Inflammatory macrophage treated with lipopolysaccharide for 1 hour (primary cell): ENCODE measurements around the gene SPATA21.

Source experiments
- DNase-seq, 2 donors: peaks; one replicate each; pipeline ENCODE4 v3.0.0-alpha.2; 2020 to 2022

The SPATA21 gene

DNA sequence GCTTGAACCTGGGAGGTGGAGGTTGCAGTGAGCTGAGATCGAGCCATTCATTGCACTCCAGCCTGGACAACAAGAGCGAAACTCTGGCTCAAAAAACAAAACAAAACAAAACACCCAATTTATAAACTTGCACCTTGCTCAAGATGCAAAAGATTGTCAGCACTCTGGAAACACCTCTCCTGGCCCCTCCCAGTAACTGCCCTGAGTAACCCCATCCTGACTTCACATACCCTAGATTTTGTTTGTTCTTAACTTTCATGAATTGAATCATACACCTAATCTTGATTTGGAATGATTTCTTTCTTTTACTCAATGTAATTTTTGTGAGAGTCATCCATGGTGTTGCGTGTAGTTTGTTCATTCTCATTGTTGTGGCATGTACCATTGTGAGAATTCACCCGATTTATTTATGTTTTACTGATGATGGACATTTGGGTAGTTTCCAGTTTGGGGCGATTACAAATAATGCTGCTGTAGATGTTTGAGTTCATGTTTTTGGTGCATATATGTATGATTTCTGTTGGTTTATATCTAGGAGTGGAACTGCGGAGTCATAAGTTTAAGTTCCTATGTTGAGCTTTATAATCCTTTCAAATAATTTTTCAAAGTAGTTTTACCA lies 13.7 kb upstream of the SPATA21 start:
- DNase-seq = no peak

DNA sequence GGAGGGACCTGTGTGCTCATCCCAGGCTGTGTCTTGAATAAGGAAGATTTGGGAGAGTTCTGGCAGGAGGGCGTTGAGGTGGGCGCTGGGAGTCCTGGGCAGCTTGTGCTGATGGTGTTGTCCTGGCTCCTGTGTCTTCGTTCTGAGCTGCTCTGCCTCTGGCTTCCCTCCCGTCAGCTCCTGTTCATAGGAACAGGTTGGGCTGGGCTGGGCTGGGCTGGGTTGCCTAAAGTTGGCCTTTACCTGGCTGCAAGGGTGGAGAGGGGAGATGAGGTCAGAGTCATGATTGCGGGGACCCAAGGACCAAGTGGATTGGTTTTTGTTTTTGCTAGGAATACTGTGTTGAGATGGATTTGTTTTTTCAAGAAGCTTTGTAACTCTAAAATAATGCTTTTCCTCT lies 12.4 kb upstream of the SPATA21 start:
- no peak for DNase-seq

DNA sequence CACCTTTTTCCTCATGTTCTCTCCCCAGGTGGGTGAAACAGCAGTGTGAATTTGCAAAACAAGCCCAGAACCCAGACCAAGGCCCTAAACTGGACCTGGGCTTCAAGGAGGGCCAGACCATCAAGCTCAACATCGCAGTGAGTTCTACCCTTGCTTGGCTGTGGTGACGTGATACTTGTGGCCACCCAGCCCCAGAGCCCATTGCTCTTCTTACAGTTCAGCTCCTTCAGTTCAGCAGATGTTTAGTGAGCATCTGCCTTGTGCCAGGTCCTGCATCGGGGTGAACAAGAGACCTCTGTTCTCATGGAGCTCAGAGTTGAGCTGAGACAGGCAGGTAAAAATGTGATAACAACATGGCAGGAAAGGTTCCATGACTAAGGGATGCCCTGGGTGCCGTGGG lies 11.8 kb upstream of the SPATA21 start:
- no peak for DNase-seq

DNA sequence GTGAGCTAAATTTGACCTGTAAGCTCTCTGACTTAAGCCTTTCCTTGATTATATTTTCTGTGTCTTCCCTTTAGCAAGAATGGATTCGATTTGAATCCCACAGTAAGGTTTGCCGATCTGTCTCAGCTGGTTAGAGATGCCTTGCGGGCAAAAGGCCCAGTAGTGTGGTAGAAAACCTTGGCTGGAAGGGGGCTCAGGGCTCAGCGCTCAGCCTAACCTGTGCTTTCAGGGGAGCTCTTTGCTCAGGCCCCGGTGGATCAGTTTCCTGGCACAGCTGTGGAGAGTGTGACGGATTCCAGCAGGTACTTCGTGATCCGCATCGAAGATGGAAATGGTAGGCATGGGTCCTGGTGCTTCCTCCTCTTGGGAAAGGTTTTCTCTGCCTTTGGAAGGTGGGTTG lies 10.4 kb upstream of the SPATA21 start:
- no peak for DNase-seq

DNA sequence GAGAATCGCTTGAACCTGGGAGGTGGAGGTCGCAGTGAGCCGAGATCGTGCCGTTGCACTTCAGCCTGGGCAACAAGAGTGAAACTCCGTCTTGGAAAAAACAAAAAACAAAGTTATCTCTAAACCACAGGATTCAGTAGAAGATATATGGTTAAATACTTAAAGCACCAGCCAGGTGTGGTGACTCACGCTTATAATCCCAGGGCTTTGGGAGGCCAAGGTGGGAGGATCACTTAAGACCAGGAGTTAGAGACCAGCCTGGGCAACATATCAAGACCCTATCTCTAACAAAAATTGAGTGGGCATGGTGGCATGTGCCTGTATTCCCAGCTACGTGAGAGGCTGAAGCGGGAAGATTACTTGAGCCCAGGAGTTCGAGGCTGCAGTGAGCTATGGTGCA lies 8.9 kb upstream of the SPATA21 start:
- no peak for DNase-seq

DNA sequence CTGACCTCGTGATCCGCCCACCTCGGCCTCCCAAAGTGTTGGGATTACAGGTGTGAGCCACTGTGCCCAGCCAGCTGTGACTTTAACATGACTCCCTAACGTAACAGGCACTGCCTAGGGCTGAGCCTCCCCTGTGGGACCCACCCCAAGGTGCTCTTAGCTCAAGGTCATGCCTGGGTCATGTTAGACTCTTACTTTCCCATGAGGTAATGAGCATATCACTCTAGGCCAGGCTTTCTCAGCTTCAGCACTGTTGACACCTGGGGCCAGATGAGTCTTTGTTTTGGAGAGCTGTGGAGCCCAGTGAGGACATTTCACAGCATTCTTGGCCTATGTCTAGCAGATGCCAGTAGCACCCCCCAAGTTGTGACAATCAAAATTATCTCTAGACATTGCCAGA lies 7.8 kb upstream of the SPATA21 start:
- no peak for DNase-seq

DNA sequence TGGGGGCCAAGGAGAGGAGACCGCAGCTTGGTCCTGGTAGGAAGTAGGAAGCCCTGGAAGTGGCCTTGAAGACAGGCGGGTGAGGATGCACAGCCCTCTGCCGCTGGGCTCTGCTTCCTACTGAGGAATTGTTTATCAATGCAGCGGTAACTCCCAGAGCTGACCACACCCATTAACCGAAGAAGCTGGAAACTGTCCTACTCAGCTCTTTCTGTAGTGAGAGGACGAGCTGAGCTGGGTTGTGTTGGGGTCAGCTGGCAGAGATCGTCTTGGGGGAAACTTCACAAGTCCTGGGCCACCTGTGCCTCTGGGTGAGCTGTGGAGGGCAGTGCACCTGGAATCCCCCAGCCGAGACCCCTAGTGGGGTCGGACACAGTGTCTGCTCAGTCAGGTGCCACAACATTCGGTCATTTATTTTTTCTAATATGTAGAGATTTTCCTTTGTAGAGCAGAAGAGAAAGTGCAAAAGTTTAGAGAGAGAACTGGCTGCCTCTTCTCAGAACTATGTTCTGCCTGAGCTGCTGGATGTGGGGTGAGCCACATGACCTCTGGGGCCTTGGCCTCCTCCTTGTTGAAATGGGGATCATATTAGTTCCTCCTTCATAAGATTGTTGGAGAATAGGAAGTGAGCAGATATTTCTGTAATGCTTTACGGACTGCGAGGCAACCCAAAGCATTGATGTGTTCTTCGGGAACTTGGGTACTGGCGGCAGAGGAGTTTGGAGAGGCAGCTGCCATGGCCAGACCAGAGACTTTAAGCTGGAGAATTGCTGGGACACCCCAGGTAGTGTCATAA lies 6.9 kb upstream of the SPATA21 start:
- DNase-seq = peak; percentile 79

DNA sequence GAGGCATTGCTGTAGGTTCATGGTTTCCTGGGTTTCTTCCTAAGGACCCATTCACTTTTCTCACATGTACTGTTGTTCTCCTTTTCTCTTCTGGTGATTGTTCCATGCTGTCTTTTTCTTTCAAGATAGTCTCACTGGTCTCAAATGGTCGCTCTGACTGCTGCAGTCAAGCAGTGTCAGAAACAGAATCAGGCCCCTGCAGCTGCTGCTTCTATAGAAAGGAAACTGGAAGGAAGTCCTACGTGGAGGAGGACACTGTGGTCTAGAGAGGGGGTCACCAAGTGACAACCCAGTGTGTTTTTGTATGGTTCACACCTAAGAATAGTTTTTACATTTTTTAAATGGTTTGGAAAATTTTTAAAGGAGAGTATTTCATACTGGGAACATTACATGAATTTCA lies 5.7 kb upstream of the SPATA21 start:
- DNase-seq = peak in 1 of 2 donors; percentile 20

DNA sequence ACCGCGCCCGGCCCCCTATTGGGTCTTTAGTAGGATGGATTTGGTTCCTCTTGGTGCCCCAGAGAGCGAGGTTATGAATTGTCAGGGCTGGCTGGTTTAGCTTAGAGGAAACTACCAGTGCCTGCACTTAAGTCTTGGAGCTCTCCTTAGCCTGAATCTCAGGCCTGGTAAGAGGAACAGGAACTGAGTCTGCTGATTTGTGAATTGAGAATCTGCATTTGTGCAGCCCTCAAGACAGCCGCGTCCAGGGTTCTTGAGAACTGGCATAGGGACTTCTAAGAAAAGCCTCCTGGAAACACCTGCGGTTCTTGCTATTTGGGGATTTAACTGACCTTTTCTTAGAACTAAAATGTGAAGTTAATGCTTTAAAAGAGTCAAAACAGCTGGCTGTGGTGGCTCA lies 5.0 kb upstream of the SPATA21 start:
- peak; percentile 59 to 67 for DNase-seq

DNA sequence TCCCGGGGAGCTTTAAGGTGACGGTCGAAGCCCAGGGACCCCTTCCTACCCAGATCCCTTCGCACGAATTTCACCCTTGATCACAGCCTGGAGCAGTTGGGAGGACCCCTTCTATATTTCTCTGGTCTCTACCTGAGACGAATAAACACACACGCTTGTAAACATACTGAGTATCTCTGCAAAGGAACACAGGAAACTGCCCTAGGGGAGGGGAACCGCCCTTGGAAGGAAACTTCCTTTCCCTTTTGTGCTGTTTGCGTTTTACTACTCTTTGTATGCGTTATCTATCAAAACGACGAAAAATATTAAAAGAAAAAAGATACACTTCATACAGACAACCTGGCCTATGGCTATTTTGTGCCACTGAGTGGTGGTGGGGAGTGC lies 4.0 kb upstream of the SPATA21 start:
- no peak for DNase-seq

DNA sequence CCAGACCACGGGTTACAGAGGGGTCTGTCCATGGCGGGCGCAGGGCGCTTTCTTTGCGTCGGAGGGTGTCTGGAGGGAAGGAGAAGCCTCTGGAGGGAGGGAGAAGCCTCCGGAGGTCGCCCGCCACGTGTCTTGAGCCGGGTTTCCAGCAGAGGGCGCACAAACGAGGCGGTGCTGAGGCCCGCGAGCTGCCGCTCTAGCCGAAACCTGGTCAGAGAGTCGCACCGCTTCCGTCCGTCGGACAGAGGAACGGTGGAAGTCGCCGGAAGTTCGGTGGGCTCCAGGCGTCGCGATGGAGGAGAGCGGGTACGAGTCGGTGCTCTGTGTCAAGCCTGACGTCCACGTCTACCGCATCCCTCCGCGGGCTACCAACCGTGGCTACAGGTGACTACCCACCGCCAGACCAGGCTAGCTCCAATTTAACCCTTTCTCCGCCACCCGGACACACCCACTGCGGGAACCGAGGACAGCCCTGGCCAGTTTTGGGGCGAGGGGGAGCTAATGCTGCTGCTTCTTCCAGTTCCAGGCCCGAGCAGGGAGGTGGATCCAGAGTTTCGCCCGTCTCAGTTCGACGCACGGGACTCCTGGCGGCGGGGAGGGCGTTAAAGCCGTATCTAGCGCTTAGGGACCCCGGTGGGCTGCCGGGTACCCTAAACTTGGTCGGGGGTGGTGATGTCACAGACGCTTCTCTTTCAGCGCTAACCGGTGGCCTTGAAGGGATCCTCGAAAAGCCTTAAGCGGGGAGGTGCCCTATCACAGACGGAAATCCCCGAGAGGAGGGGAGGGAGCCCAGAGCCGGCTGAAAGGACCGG lies 3.5 kb upstream of the SPATA21 start, which contains the start of gene NECAP2:
TSS of gene NECAP2 (plus strand) at position 255 of the 812 bp plus-strand sequence. CDS start at position 293, 38 bp downstream.
- DNase-seq = peak; percentile 85 to 98

DNA sequence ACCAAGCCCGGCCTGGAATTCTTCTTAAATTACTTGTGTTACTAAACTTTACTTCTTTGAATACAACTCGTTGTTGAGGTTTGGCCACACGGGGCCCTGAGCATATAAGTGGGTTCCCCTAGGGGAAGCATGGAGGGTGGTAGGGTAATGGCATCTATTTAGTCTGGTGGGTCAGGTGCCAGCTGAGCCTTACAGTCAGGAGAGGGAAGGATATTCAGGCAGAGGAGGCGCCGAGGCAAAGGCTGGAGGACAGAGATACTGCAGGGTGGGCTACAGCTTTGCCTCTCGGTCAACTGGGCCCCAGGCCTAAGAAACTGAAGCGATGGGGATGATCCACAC lies 2.9 kb upstream of the SPATA21 start:
- peak in 1 of 2 donors; percentile 7 for DNase-seq

DNA sequence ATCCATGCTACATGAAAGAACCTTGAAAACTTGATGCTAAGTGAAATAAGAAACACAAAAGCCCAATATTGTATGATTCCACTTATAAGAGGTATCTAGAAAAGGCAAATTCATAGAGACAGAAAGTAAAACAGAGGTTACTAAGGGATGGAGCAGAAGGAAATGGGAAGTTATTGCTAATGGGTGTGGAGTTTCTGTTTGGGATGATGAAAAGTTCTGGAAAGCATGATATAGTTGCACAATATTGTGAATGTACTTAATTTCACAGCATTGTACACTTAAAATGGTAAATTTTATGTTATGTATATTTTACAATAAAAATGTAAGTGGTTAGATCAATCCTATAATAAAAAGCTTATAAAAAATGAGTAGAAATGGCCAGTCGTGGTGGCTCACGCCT lies 1.7 kb upstream of the SPATA21 start:
- DNase-seq = peak; percentile 80 to 82

DNA sequence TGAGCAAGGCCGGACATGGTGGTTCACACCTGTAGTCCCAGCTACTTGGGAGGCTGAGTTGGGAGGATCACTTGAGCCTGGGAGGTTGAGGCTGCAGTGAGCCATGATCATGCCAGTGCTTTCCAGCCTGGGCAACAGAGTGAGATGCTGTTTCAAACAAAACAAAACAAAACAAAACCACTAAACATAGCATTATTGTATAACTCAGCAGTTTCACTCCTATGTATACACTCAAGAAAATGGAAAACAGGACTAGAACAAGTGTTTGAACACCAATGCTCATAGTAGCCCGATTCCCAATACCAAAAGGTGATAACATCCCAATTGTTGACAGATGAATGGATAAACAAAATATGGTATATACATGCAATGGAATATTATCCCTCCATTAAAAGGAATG lies 1.3 kb upstream of the SPATA21 start:
- DNase-seq = no peak

DNA sequence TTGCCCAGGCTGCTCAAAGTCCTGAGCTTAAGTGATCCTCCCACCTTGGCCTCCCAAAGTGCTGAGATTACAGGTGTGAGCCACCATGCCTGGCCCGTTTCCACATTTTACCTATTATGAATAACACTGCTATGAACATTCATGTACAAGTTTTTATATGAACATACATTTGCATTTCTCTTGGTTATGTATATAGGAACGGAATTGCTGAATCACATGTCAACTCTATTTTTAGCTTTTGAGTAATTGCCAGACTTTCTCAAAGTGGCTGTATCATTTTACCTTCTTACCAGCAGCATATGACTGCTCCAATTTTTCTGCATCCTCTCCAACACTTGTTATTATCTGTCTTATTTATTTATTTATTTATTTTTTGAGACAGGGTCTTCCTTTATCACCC lies 2.7 kb downstream of the SPATA21 start:
- peak; percentile 19 to 35 for DNase-seq

DNA sequence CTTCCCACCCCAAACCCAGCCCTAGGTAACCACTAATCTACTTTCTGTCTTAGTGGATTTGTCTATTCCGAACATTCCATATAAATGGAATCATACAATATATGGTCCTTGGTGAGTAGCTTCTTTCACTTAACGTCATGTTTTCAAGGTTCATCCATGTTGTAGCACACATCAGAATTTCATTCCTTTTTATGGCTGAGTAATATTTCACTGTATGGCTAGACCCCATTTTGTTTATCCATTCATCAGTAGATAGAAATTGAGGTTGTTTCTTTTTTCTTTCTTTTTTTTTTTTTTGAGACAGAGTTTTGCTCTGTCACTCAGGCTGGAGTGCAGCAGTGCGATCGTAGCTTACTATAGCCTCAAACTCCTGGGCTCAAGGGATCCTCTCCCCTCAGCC lies 3.2 kb downstream of the SPATA21 start:
- no peak for DNase-seq

DNA sequence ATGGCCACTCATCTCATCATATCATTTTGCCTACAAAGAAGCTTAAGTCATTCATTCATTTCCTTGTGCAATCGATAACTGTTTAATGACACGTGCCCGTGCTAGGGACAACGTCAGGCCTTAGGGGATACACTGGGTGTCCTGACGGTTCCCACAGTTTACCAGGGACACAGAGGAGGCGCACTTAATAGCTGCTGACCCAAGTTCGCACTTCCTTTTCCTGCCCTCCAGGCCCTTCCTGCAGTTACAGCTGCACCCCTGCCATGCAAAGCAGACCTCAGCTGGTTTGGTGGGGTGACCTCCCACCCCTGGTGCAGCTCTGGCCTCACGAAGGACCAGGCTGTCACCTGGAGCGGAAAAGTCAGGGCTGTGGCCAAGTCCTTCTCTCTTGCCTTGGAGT lies 4.2 kb downstream of the SPATA21 start:
- DNase-seq = peak; percentile 45 to 55

DNA sequence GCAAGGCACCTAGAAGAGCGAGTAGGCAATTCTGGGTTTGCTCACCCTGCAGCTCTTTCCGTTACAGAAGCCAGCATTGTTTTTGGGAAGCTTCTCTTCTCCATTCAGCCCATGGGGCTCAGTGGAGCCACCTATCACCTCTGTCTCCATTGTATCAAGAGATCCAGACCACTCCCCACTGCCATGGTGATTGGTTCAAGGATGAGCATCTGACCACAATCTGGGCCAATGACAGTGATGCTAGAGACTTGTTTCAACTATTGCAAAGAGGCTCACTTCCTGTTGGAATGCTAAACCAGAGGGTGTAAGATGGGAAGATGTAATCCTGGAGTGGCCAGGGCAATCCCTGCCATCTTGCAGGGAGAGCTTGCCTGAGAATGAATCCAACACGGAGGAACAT lies 6.6 kb downstream of the SPATA21 start:
- DNase-seq = peak; percentile 51 to 71

DNA sequence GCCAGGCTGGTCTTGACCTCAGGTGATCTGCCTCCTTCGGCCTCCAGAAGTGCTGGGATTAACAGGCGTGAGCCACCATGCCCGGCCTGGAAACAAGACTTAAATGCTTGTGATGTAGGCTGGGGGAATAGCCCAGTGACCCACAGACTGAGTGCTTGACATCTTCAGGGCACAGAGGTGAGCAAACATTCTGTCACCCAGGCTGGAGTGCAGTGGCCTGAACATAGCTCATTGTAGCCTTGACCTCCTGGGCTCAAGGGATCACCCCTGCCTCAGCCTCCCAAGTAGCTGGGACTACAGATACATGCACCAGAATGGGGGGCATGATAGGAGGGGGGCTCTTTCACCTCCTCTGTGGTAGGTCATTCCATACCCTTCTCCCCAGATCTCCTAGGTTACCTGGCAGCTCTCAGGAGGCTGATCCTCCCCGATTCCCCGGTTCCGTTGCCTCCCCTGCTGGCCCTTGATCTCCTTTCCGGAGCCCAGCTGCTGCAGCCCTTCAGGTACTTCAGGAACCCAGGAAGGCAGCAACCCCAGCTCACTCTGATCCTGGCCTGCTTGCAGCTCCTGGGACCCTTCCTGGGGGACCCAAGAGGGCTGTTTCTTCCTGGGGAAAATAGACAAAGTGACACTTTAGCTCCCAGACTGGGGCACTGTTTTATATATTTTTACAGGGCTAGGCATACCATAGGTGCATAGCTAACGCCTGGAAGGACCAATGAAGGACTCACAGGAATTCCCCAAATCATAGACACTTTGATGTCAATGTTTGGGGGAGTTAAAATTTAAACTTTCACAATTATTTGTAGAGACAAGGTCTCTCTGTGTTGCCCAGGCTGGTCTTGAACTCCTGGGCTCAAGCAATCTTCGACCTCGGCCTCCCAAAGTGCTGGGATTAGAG lies 11.8 kb downstream of the SPATA21 start:
- DNase-seq = no peak

DNA sequence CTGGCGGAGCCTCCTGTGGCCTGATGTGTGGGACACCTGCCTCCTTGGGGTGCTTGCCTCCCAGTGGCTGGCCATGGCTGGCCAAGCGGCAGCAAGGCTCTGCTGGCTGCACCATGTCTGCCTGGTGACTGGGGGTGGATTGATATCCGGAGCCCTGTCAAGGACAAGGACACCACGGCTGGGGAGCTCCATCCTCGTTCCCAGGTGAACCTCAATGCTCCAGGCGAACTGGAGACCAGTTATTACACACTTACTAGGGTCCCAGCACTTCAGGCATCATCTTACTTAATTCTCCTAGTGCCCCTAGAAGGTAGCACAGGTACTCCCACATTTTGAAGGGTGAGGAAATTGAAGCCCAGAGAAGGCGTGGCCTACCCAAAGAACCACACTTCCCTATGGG lies 15.2 kb downstream of the SPATA21 start:
- no peak for DNase-seq

DNA sequence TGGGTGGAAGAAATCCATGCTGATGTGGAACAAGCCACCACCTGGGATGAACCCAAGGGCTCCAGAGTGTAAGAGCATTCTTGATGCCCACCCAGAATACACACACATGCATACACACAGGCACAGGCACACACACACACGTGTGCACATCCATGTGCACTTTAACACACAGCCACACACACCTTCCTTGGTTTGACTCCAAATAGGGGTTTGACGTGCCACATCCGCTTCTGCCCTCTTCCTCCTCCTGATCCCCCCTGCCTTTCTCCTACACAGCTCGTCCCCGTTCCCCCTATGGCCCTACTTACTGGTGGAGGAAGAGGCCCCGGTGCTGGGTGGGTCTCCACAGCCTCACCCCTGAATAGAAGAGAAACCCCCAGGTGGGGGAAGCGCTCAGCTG lies 16.0 kb downstream of the SPATA21 start:
- no peak for DNase-seq

DNA sequence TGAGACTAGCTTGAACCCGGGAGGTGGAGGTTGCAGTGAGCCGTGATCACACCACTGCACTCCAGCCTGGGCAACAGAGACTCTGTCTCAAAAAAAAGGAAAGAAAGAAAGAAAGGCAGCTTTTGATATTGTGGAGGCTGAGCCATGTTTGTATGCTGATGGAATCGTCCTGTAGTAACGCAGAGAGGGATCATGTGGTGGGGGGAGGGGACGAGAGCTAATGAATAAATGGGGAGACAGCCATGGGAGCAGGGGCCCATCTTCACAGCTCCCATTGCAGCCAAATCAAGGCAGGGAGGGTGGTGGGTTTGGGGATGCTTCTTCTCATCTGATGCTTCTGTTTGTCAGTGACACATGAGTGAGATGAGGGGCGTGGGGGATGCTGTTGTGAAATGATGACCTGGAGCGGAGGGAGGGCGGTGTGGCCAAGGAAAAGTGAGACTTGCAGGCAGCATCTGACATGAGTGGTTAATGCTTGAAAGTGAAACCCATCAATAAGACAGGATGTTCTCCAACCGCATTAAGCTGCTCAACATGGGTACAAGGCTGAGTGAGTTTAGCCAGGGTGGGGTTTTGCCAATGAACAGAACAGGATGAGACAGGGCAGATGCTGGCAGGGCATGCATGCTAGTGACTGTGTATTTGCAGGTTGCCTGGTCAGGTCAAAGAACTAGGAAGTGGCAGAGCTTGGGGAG lies 16.7 kb downstream of the SPATA21 start:
- no peak for DNase-seq
